Endothelial cell of umbilical vein (primary cell): ENCODE results near the gene ASB10. TPM values are rescaled to one million over a fixed set of nuclear protein-coding genes. Genes with fewer than 3 reads are reported as not detected.

Experiments
- BruUV-seq: library from RNA; stranded (reverse); fragments of 400-500 nt; replicated peaks from 2 replicates; lab custom pipeline; 2021; lab: Mats Ljungman, UMichigan
- CTCF ChIA-PET: fragments of 300-600, 350-600 bp; sonication (Branson Sonifier 250); formaldehyde crosslinking; loops from one replicate; lab custom pipeline; 2021; ENCODE audit warnings: antibody characterized with exemption, inconsistent platforms; lab: Charles Lee
- POLR2A ChIA-PET: fragments of 300-600, 350-600 bp; sonication (Branson Sonifier 250); formaldehyde crosslinking; loops from one replicate; lab custom pipeline; 2021; ENCODE audit warnings: antibody characterized with exemption, inconsistent platforms; lab: Charles Lee
- DNase-seq: peaks from one replicate; pipeline ENCODE4 v3.0.0-alpha.2; 2011; ENCODE audit warnings: low read depth, low spot score
- FAIRE-seq: peaks from 2 replicates; lab custom pipeline; 2011; peaks lifted over from hg19 to GRCh38; lab: Jason Lieb, UNC
- H2AFZ ChIP-seq: 2 replicates; pipeline ENCODE4 v1.6.0; 2012; ENCODE audit warnings: low read depth, low read length, control low read depth, inconsistent platforms
- H3K27ac ChIP-seq: 2 replicates; pipeline ENCODE4 v1.5.1; 2011; ENCODE audit warnings: low read depth, mild to moderate bottlenecking, control low read depth, low read length, moderate library complexity; ENCODE audit not compliant: insufficient read depth
- H3K27me3 ChIP-seq, 2 experiments: 2 replicates each; pipeline versions ENCODE4 v1.6.0 to v1.6.1; 2011; ENCODE audit warnings: low read length in 2 of 2, mixed read lengths in 1 of 2; ENCODE audit not compliant: control insufficient read depth in 2 of 2, insufficient read depth in 2 of 2
- H3K36me3 ChIP-seq, 2 experiments: 2 replicates in 1 of 2; 3 replicates in 1 of 2; pipeline ENCODE4 v1.5.1; 2011; ENCODE audit warnings: low read length in 2 of 2, mild to moderate bottlenecking in 1 of 2, moderate library complexity in 1 of 2; ENCODE audit not compliant: control insufficient read depth in 2 of 2, insufficient read depth in 2 of 2; ENCODE audit errors: extremely low read depth in 1 of 2
- H3K4me1 ChIP-seq: 3 replicates; pipeline ENCODE4 v1.5.1; 2011; ENCODE audit warnings: mild to moderate bottlenecking, low read length; ENCODE audit not compliant: control insufficient read depth, insufficient read depth; ENCODE audit errors: extremely low read depth
- H3K4me2 ChIP-seq: 2 replicates; pipeline ENCODE4 v1.6.1; 2011; ENCODE audit warnings: low read length, control low read depth, mixed read lengths; ENCODE audit not compliant: insufficient read depth
- H3K4me3 ChIP-seq, 3 experiments: fragments of 200-600 bp in 1 of 3; sonication (generic), shearing (Covaris generic) in 1 of 3; replicated peaks in 1 of 3; 2 replicates each; pipeline ENCODE4 v1.5.1; 2011 to 2016; ENCODE audit warnings: control low read depth in 3 of 3, low read length in 3 of 3, mild to moderate bottlenecking in 2 of 3, inconsistent platforms in 1 of 3, low read depth in 1 of 3, moderate library complexity in 1 of 3; ENCODE audit not compliant: insufficient read depth in 1 of 3
- H3K79me2 ChIP-seq: 2 replicates; pipeline ENCODE4 v1.6.0; 2012; ENCODE audit warnings: low read length, inconsistent platforms; ENCODE audit not compliant: control insufficient read depth, insufficient read depth
- H3K9ac ChIP-seq: replicated peaks from 2 replicates; pipeline ENCODE3; 2011; ENCODE audit warnings: low read length, control low read depth; ENCODE audit not compliant: insufficient read depth; ENCODE audit errors: extremely low read depth
- H3K9me1 ChIP-seq: replicated peaks from 3 replicates; pipeline ENCODE4 v1.6.0; 2011; ENCODE audit warnings: mild to moderate bottlenecking, low read length; ENCODE audit not compliant: control insufficient read depth, insufficient read depth; ENCODE audit errors: extremely low read depth
- H3K9me3 ChIP-seq: replicated peaks from 2 replicates; pipeline ENCODE4 v1.5.1; 2012; ENCODE audit warnings: low read length, inconsistent platforms; ENCODE audit not compliant: control insufficient read depth, insufficient read depth
- H4K20me1 ChIP-seq: replicated peaks from 2 replicates; pipeline ENCODE3; 2011; ENCODE audit warnings: mild to moderate bottlenecking, low read length; ENCODE audit not compliant: control insufficient read depth, insufficient read depth; ENCODE audit errors: extremely low read depth
- EZH2 ChIP-seq: IDR thresholded peaks from 2 replicates; pipeline ENCODE4 v1.6.1; 2012; ENCODE audit warnings: borderline replicate concordance, low read depth, mild to moderate bottlenecking, moderate library complexity, low read length, inconsistent platforms; ENCODE audit not compliant: severe bottlenecking
- FOS ChIP-seq: IDR thresholded peaks from 2 replicates; pipeline ENCODE4 v1.6.1; 2011; ENCODE audit warnings: mild to moderate bottlenecking, low read length, moderate library complexity, borderline replicate concordance; ENCODE audit not compliant: insufficient read depth
- GATA2 ChIP-seq: IDR thresholded peaks from 2 replicates; pipeline ENCODE4 v1.7.0; 2011; ENCODE audit warnings: low read depth, mild to moderate bottlenecking, moderate library complexity, mixed read lengths, low read length; ENCODE audit not compliant: insufficient read length, insufficient read depth
- JUN ChIP-seq: IDR thresholded peaks from 2 replicates; pipeline ENCODE4 v1.6.1; 2011; ENCODE audit warnings: borderline replicate concordance, low read depth; ENCODE audit not compliant: insufficient read length, insufficient read depth
- MAX ChIP-seq: IDR thresholded peaks from 2 replicates; pipeline ENCODE4 v1.6.1; 2011; ENCODE audit not compliant: insufficient read depth, insufficient read length
- MYC ChIP-seq: IDR thresholded peaks from one replicate; pipeline ENCODE4 v1.6.1; 2011; ENCODE audit warnings: mild to moderate bottlenecking, low read depth, low read length
- POLR2A ChIP-seq: IDR thresholded peaks from 2 replicates; pipeline ENCODE4 v1.6.1; 2012; ENCODE audit warnings: low read depth, mild to moderate bottlenecking, control low read depth, low read length
- POLR2AphosphoS5 ChIP-seq: IDR thresholded peaks from 2 replicates; pipeline ENCODE4 v1.6.1; 2012; ENCODE audit warnings: low read depth, mild to moderate bottlenecking, control low read depth, low read length, moderate library complexity; ENCODE audit not compliant: insufficient read depth
- dilution Hi-C: fragments of 300-500 bp; cut with MboI; formaldehyde crosslinking; loops from one replicate; pipeline ENCODE4 v1.15.0; 2019; ENCODE audit warnings: low sequenced_read_pairs; ENCODE audit not compliant: extremely low pct_ligation_motif_present
- intact Hi-C: fragments of 100-400 bp; cut with micrococcal nuclease; formaldehyde crosslinking; loops from one replicate; pipeline ENCODE4 v1.10.0; 2022
- polyA plus RNA-seq, 4 experiments: library from polyadenylated mRNA; depleted of rRNA in 3 of 4; stranded (reverse) in 3 of 4; unstranded in 1 of 4; fragments of >200 nt; gene quantifications; 2 replicates each; pipeline versions ENCODE4 v1.2.1 to v1.2.3, GENCODE V29; 2011 to 2012; ENCODE audit warnings: missing spikeins in 1 of 4
- total RNA-seq: library from RNA; stranded (reverse); gene quantifications from 2 replicates; pipeline ENCODE4 v1.2.3, GENCODE V29; 2021
- TF ChIP-seq, protein P1 (sequence below), 2 donors: IDR thresholded peaks; 1 replicate in 1 of 2; 2 replicates in 1 of 2; pipeline ENCODE4 v1.5.1; 2011; ENCODE audit warnings: low read length in 2 of 2, mild to moderate bottlenecking in 2 of 2, moderate library complexity in 2 of 2, control low read depth in 1 of 2, inconsistent platforms in 1 of 2, low read depth in 1 of 2; ENCODE audit not compliant: insufficient read depth in 1 of 2; ENCODE audit errors: extremely low read depth in 1 of 2

The ASB10 gene
- total and polyA plus RNA-seq, 2 donors (not counting 3 experiments of a cell fraction or from before 2014, with no cell fraction given), result not detected

DNA sequence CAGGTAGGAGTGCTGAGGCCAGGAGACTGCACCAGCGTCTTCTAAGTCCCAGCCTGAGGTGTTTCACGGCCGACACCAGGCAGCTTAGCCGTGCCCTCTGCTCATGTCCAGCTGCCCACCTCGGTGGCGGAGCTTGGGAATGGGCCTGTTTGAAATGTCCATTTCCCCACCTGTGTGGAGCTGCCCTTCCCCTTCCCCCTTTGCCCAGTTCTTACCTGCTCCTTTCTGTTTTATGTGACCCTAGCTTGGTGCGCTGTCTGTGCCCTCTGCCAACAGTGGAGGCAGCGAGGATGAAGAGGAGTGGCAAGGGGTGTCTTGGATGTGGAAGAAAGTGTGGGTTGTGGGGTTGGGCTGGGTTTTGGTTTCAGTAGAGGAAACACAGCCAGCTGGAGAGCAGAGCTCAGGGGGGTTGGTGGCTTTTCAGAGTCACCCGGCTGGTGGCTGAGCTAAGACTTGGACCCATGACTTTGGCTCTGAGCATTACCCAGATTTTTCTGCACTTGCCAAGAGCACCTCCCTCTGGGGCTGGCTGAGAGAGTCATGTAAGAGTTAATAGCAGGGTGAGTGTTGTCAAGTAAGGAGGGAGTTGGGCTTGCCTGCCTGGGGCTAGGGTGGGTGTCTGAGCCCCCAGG lies 57.0 kb downstream of the ASB10 start:
- CTCF ChIA-PET, result interaction anchor here (1.0 to 2.3 kb wide), 2 partner anchors 19 to 112 kb away, joined by 3 to 6 read pairs; no protein-coding TSS in a partner anchor
- FAIRE-seq (no peak), DNase-seq (no peak)
- intact Hi-C loops (no loop called here), dilution Hi-C loops (no loop called here)
- no peak overlapping the region for H3K4me2 ChIP-seq
- no peaks in the 10 kb centered on the region for H3K79me2 ChIP-seq
- no TSS peak for BruUV-seq
- H3K9me1 ChIP-seq, result no peaks in the 10 kb centered on the region
- H3K4me1 ChIP-seq, result no peaks in the 10 kb centered on the region
- H3K9me3 ChIP-seq, result no peaks in the 10 kb centered on the region
- no peaks in the 10 kb centered on the region for H3K27me3 ChIP-seq
- H3K36me3 ChIP-seq, result peaks cover 9 to 69% of the 10 kb centered on the region in 2 experiments
- no peaks in the 10 kb centered on the region for H4K20me1 ChIP-seq
- POLR2A ChIA-PET, result no interaction called here
- H3K4me3 ChIP-seq, result no peak overlapping the region
- H3K27ac ChIP-seq, result no peak overlapping the region
- H3K9ac ChIP-seq, result no peak overlapping the region
- H2AFZ ChIP-seq, result no peak overlapping the region
- no peak for TF ChIP-seq EZH2
- no peak for TF ChIP-seq GATA2
- TF ChIP-seq FOS, result no peak
- no peak for TF ChIP-seq MYC

DNA sequence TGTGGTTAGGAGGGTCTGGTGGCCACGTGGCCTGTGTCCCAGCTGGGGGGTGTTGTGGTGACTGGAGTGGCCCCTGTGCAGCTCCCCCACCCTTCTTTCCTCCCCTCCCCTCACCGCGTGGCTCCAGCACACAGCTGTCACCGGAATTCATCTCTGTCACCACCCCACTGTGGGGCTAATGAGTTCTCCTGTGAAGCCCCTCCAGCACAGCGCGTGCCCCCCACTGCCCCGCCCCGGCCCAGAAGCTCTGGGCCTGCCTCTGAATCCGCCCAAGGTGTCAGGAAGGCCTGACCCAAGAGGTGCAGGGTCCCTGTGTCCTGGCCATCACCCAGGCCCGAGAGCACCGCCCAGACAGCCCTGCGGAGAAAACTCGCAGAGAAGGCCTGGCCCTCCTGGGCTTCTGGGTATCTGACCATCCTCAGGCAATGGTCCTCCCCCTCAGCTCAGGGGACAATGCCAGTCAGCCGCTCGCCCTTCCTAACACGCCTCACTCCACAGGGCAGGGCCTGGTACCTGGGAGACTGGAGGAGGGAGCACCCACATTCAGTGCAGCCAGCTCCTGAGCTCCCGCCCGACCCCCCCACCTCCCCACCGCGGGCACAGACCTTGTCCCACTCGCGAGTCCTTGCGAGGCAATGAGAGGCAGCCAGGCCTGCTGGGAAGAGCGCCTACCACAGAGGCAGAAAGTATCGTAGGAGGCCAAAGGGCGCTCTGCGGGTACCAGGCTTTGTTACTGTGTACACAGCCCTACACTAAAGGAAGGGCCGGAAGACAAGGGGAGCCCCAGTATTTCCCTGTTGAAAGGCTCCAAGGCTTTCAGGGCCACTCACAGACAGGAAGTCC lies 57.7 kb downstream of the ASB10 start:
- Histone ChIP-seq H2AFZ (no peak overlapping the region), H3K9ac (no peak overlapping the region), H3K36me3 (peaks cover 9 to 69% of the 10 kb centered on the region in 2 experiments), H3K27me3 (no peaks in the 10 kb centered on the region), H3K4me3 (no peak overlapping the region), H3K4me2 (no peak overlapping the region), H3K9me3 (no peaks in the 10 kb centered on the region), H3K4me1 (no peaks in the 10 kb centered on the region), H3K27ac (no peak overlapping the region), H3K9me1 (no peaks in the 10 kb centered on the region), H4K20me1 (peaks cover 2% of the 10 kb centered on the region), H3K79me2 (no peaks in the 10 kb centered on the region)
- TF ChIP-seq GATA2 (no peak), MAX (no peak), FOS (no peak), POLR2AphosphoS5 (no peak), POLR2A (no peak), MYC (no peak), JUN (no peak), EZH2 (no peak)
- TF ChIP-seq, protein P1, sequence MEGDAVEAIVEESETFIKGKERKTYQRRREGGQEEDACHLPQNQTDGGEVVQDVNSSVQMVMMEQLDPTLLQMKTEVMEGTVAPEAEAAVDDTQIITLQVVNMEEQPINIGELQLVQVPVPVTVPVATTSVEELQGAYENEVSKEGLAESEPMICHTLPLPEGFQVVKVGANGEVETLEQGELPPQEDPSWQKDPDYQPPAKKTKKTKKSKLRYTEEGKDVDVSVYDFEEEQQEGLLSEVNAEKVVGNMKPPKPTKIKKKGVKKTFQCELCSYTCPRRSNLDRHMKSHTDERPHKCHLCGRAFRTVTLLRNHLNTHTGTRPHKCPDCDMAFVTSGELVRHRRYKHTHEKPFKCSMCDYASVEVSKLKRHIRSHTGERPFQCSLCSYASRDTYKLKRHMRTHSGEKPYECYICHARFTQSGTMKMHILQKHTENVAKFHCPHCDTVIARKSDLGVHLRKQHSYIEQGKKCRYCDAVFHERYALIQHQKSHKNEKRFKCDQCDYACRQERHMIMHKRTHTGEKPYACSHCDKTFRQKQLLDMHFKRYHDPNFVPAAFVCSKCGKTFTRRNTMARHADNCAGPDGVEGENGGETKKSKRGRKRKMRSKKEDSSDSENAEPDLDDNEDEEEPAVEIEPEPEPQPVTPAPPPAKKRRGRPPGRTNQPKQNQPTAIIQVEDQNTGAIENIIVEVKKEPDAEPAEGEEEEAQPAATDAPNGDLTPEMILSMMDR (IDR thresholded peaks at IDR 0.05; ENCODE audit: extremely low read depth in 1 of 2, insufficient read depth in 1 of 2, low read depth in 1 of 2, low read length in 2 of 2), result no peak
- intact Hi-C loops, result no loop called here
- BruUV-seq, result no TSS peak
- DNase-seq, result no peak
- ChIA-PET CTCF (interaction anchor here (1.0 to 2.3 kb wide), 3 partner anchors 19 to 115 kb away, joined by 3 to 6 read pairs (median 4); no protein-coding TSS in a partner anchor), POLR2A (no interaction called here)
- dilution Hi-C loops, result no loop called here
- no peak for FAIRE-seq
